Skeletal muscle tissue (tissue), 4 donors: ENCODE measurements around the gene NRXN3. TPM values are rescaled to one million over a fixed set of nuclear protein-coding genes. Genes with fewer than 3 reads are reported as not detected.
"Not testable (repeated sequence)": the region's sequence is repeated elsewhere in the genome, so short reads cannot be mapped to it uniquely, and the experiment has no call there.

Experiments used
- H3K27ac ChIP-seq: one replicate; pipeline ENCODE4 v1.7.0; 2013; ENCODE audit warnings: mild to moderate bottlenecking, low read depth, low read length, inconsistent platforms
- H3K27me3 ChIP-seq, 3 donors: one replicate each; pipeline ENCODE4 v1.7.0; 2013; ENCODE audit warnings: low read length in 3 of 3; ENCODE audit not compliant: control insufficient read depth in 3 of 3, insufficient read depth in 3 of 3
- H3K36me3 ChIP-seq, 3 donors: one replicate each; pipeline ENCODE4 v1.7.0; 2013; ENCODE audit warnings: low read length in 3 of 3; ENCODE audit not compliant: control insufficient read depth in 3 of 3, insufficient read depth in 3 of 3
- H3K4me1 ChIP-seq, 3 donors: one replicate each; pipeline ENCODE4 v1.7.0; 2013; ENCODE audit warnings: low read length in 3 of 3, mild to moderate bottlenecking in 3 of 3; ENCODE audit not compliant: control insufficient read depth in 3 of 3, insufficient read depth in 3 of 3
- H3K4me3 ChIP-seq, 3 donors: one replicate each; pipeline ENCODE4 v1.7.0; 2013; ENCODE audit warnings: low read length in 3 of 3
- H3K9ac ChIP-seq, 3 donors: one replicate each; pipeline ENCODE4 v1.7.0; 2013; ENCODE audit warnings: low read length in 3 of 3, mild to moderate bottlenecking in 3 of 3, moderate library complexity in 2 of 3, low read depth in 1 of 3
- H3K9me3 ChIP-seq, 3 donors: one replicate each; pipeline ENCODE4 v1.7.0; 2013; ENCODE audit warnings: low read length in 3 of 3; ENCODE audit not compliant: control insufficient read depth in 3 of 3
- total RNA-seq: library from RNA; depleted of rRNA; stranded (reverse); fragments of >200 nt; gene quantifications from one replicate; pipeline ENCODE4 v1.2.3, GENCODE V29; 2014
- donor health status: Osteomylitis.

NRXN3 gene
- total RNA-seq, 1 donor from 2014 or later: 0.52 TPM

- Histone ChIP-seq H3K4me3 (no peak overlapping the region), H3K36me3 (no peaks in the 10 kb centered on the region), H3K4me1 (no peaks in the 10 kb centered on the region), H3K27ac (no peak overlapping the region), H3K27me3 (no peaks in the 10 kb centered on the region), H3K9me3 (no peaks in the 10 kb centered on the region), H3K9ac (no peak overlapping the region)
These were observed 1597.1 kb downstream of the NRXN3 start for GRCh38 chr14:79767251-79767650.

GRCh38 chr14:79767721-79768120 lies 1597.5 kb downstream of the NRXN3 start:
- not testable (repeated sequence) for H3K9me3 ChIP-seq, H3K27me3 ChIP-seq, H3K36me3 ChIP-seq, H3K4me1 ChIP-seq, H3K4me3 ChIP-seq, H3K27ac ChIP-seq, H3K9ac ChIP-seq

GRCh38 chr14:79781882-79782281 lies 1611.7 kb downstream of the NRXN3 start:
- H3K9me3 ChIP-seq: no peaks in the 10 kb centered on the region
- no peaks in the 10 kb centered on the region for H3K36me3 ChIP-seq
- no peaks in the 10 kb centered on the region for H3K27me3 ChIP-seq
- H3K4me3 ChIP-seq: no peak overlapping the region
- H3K27ac ChIP-seq: no peak overlapping the region
- H3K9ac ChIP-seq: no peak overlapping the region
- no peaks in the 10 kb centered on the region for H3K4me1 ChIP-seq

GRCh38 chr14:79783041-79783440 lies 1612.9 kb downstream of the NRXN3 start:
- Histone ChIP-seq H3K27ac (no peak overlapping the region), H3K36me3 (no peaks in the 10 kb centered on the region), H3K4me1 (no peaks in the 10 kb centered on the region), H3K9ac (no peak overlapping the region), H3K27me3 (no peaks in the 10 kb centered on the region), H3K9me3 (no peaks in the 10 kb centered on the region), H3K4me3 (no peak overlapping the region)

- no peaks in the 10 kb centered on the region for H3K27me3 ChIP-seq
- no peaks in the 10 kb centered on the region for H3K9me3 ChIP-seq
- no peak overlapping the region for H3K27ac ChIP-seq
- no peak overlapping the region for H3K9ac ChIP-seq
- no peaks in the 10 kb centered on the region for H3K4me1 ChIP-seq
- no peak overlapping the region for H3K4me3 ChIP-seq
- H3K36me3 ChIP-seq: no peaks in the 10 kb centered on the region
These were observed 1616.3 kb downstream of the NRXN3 start for GRCh38 chr14:79786522-79786921.

GRCh38 chr14:79788346-79788745 lies 1618.2 kb downstream of the NRXN3 start:
- no peaks in the 10 kb centered on the region for H3K4me1 ChIP-seq
- no peak overlapping the region for H3K27ac ChIP-seq
- no peaks in the 10 kb centered on the region for H3K9me3 ChIP-seq

GRCh38 chr14:79791055-79791732 lies 1621.0 kb downstream of the NRXN3 start:
- H3K36me3 ChIP-seq: no peaks in the 10 kb centered on the region
- H3K27ac ChIP-seq: no peak overlapping the region
- no peaks in the 10 kb centered on the region for H3K9me3 ChIP-seq
- H3K4me3 ChIP-seq: no peak overlapping the region
- H3K4me1 ChIP-seq: no peaks in the 10 kb centered on the region
- H3K27me3 ChIP-seq: no peaks in the 10 kb centered on the region
- H3K9ac ChIP-seq: no peak overlapping the region

More at GRCh38 chr14:79788346-79788745, 1618.2 kb downstream of the NRXN3 start:
- H3K9ac ChIP-seq: no peak overlapping the region
- no peaks in the 10 kb centered on the region for H3K36me3 ChIP-seq
- no peaks in the 10 kb centered on the region for H3K27me3 ChIP-seq
- H3K4me3 ChIP-seq: no peak overlapping the region

GRCh38 chr14:79802093-79802492 lies 1631.9 kb downstream of the NRXN3 start:
- H3K4me1 ChIP-seq: peaks cover 4 to 16% (median 4%) of the 10 kb centered on the region in 3 donors
- no peak overlapping the region for H3K9ac ChIP-seq
- H3K9me3 ChIP-seq: no peaks in the 10 kb centered on the region
- no peak overlapping the region for H3K4me3 ChIP-seq
- H3K27ac ChIP-seq: no peak overlapping the region
- H3K27me3 ChIP-seq: no peaks in the 10 kb centered on the region
- no peaks in the 10 kb centered on the region for H3K36me3 ChIP-seq

GRCh38 chr14:79805636-79806035 lies 1635.5 kb downstream of the NRXN3 start:
- no peaks in the 10 kb centered on the region for H3K9me3 ChIP-seq
- no peak overlapping the region for H3K27ac ChIP-seq
- H3K4me3 ChIP-seq: no peak overlapping the region
- peaks cover 0 to 2% (median under 1%) of the 10 kb centered on the region in 3 donors for H3K4me1 ChIP-seq
- no peaks in the 10 kb centered on the region for H3K36me3 ChIP-seq
- no peaks in the 10 kb centered on the region for H3K27me3 ChIP-seq
- H3K9ac ChIP-seq: no peak overlapping the region

GRCh38 chr14:79809849-79810612 lies 1639.9 kb downstream of the NRXN3 start:
- Histone ChIP-seq H3K27ac (no peak overlapping the region), H3K9ac (no peak overlapping the region), H3K9me3 (no peaks in the 10 kb centered on the region), H3K27me3 (no peaks in the 10 kb centered on the region), H3K4me1 (no peaks in the 10 kb centered on the region), H3K4me3 (no peak overlapping the region), H3K36me3 (no peaks in the 10 kb centered on the region)
